GM19035 (cell line): ENCODE measurements around the gene TIAL1.
A peak's percentile ranks its signal among the peaks of the same experiment; 100 is the strongest.
"Not testable (repeated sequence)": the region's sequence is repeated elsewhere in the genome, so short reads cannot be mapped to it uniquely, and the experiment has no call there.

Experiments used
- ATAC-seq: cut with Tn5 transposase; IDR thresholded peaks from one replicate; pipeline ENCODE4 v1.9.1; 2021; ENCODE audit not compliant: unreplicated experiment

TIAL1 gene

GRCh38 chr10:119614686-119615085 is 17.9 kb upstream of the TIAL1 start:
- no peak for ATAC-seq

GRCh38 chr10:119613741-119614140 is 17.0 kb upstream of the TIAL1 start:
- no peak for ATAC-seq

- ATAC-seq, result no peak
Measured at GRCh38 chr10:119611433-119611832, 14.7 kb upstream of the TIAL1 start.

- no peak for ATAC-seq
Measured at GRCh38 chr10:119609516-119609915, 12.8 kb upstream of the TIAL1 start.

- no peak for ATAC-seq
Measured at GRCh38 chr10:119608316-119609155, 11.8 kb upstream of the TIAL1 start.

GRCh38 chr10:119604468-119604867 is 7.7 kb upstream of the TIAL1 start:
- ATAC-seq, result no peak

- ATAC-seq, result no peak
Measured at GRCh38 chr10:119602241-119603095, 5.7 kb upstream of the TIAL1 start.

GRCh38 chr10:119598397-119598796 is 1.6 kb upstream of the TIAL1 start:
- no peak for ATAC-seq

GRCh38 chr10:119597405-119598186 is 832 bp upstream of the TIAL1 start:
- ATAC-seq, result no peak

GRCh38 chr10:119595676-119596515 is 868 bp downstream of the TIAL1 start:
- peak; percentile 1 for ATAC-seq

- no peak for ATAC-seq
Measured at GRCh38 chr10:119595134-119595675, 1.6 kb downstream of the TIAL1 start.

GRCh38 chr10:119588071-119588470 is 8.7 kb downstream of the TIAL1 start:
- no peak for ATAC-seq

GRCh38 chr10:119578355-119578754 is 18.4 kb downstream of the TIAL1 start:
- no peak for ATAC-seq

- ATAC-seq, result no peak
Measured at GRCh38 chr10:119575991-119576390, 20.8 kb downstream of the TIAL1 start.

- ATAC-seq, result no peak
Measured at GRCh38 chr10:119575506-119575905, 21.3 kb downstream of the TIAL1 start.

- no peak for ATAC-seq
Measured at GRCh38 chr10:119567978-119568377, 28.8 kb downstream of the TIAL1 start.

GRCh38 chr10:119562097-119562496 is 34.7 kb downstream of the TIAL1 start:
- no peak for ATAC-seq

- not testable (repeated sequence) for ATAC-seq
Measured at GRCh38 chr10:119559511-119559910, 37.3 kb downstream of the TIAL1 start.

- not testable (repeated sequence) for ATAC-seq
Measured at GRCh38 chr10:119556081-119556480, 40.7 kb downstream of the TIAL1 start.

GRCh38 chr10:119555178-119555784 is 41.5 kb downstream of the TIAL1 start:
- ATAC-seq, result no peak
